Right hindlimb (tissue), 1 donor: ENCODE data around the gene ARHGAP5.

Experiments used
- DNase-seq: peaks from one replicate; pipeline ENCODE4 v3.0.0-alpha.2; 2018

ARHGAP5 gene

DNA sequence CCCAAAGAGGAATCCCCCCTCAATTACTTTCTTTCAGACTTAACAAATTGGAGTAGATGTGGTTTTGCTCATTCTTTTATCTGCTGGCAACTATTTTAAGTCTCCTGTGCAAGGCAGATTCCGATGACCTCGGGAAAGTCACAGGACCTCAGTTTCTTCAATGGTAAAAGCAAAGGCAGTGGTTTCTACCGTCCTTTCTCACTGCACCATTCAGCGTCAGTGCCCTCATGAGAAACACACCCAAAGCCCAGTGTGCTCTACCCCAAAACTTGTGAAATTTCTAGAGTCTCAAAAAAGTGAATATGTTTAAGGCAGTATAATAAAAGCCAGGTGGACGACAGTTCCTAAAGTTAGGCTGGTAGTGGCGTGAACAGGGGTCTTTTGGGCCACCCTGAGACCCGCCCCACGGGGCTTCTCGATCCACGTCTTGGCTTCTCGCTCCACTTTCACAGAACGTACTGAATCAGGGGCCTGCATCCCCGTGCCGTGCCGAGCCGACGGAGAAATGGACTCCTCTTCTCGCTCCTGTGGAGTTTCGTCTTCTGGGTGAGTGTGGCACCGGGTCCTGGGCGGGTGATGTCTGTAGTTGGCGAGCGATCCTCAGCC lies 1.3 kb upstream of the ARHGAP5 start:
- DNase-seq, result no peak

DNA sequence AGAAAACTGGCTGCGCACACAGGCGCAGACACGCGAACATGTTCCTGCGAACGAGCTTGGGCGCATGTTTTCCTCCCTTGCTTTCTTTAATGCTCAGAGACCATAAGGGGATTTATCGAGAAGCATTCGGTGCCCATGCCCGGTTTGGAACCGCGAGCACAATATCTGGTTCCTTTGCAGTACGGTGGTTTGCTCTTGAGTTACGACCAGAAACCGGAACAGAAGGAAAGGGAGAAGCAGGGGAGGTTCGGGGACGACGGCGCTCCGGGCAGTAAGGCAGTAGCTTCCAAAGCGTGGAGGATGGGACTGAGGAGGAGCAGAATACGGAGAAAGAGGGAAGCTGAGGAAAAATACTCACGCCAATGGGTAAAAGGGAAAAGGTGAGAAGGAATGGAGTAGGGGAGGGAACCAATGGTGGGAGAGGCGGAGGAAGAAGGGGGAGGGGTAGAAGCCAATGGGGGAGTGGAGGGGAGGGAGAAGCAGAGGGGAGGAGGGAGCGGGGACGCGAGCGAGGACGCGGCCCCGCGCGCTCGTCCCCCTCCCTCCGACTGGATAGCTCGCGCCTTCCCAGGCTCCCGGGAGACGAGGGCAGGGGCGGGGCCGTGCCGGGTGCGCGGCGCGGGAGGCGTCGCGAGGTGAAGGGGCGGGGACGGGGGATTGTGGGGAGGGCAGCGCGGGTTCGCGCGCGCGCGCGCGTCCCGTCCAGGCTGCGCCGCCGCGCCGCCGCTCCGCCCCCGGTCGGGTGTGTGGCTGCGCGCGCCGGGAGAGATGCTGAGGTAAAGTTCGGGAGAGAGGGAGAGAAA lies 625 bp upstream of the ARHGAP5 start:
- peak; percentile 98 for DNase-seq

DNA sequence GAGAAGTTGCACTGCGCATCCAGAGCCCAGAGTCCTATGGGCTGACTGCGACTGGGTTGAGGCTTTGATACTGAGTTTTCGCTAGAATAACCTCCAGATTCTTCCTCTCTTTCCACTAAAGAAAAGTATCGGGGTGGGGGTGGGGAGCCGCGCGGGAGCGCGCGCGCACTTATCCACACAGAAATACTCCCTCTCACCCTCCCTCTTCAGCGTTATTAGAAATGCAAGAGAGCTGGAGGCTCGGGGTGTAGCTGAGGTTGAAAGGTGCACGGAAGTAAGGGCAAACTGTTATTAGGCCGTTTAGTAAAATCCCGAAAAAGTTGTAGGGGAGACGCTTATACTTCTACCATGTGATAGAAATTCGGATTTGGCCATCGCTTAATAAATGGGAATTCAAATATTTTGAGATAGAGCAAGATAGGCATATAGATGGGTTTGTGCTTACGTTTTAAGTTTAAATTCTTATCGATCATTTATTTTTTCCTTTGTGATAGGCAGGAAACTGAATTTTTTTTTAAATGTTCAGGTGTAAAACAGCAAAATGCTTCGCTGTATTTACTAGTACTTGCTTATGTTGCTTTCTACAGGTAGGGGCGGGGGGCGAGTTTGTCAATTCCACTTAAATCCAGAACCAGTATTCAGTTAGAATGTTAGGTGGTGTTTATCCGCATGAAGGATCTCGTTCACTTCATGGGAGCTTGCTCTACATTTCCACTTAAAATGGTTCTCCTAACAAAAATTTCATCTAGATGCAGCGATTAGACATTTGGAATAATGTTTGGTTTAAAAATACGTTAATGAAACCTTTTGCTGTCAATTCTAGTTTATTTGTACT lies 1.1 kb downstream of the ARHGAP5 start:
- DNase-seq, result peak; percentile 75

DNA sequence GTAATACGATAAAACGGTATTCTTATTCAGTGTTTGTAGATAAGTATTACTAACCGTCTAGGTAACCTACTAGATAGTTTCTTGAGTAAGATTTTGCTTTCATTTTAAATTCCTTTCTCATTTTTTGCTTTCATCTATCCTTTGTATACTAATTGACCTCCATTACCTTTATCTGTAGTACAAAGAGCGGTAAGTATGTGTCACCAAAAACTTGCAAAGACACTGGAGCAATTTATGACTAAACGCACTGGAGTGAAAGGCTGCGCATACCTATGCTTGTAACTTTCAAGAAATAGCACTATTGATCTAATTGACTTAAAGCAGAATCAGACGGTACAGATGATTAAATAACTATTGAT lies 1.7 kb downstream of the ARHGAP5 start:
- no peak for DNase-seq

DNA sequence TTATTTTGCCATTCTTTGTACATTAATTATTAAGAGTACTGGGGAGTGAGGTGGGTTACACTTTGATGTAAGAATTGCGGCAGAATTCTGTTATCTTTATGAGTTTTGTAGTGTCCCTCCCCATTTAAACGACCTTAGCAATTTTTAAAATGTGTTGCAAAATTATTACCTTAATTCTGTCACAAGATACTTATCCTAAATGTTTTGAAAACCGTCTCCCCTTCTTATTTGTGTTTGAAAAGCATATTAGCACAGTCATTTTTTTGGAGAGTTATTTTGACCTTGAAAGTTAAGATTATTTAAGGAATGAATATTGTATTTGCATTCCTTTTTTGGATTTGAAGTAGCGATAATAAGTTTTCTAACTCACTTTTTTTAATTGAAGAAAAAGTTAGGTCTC lies 2.2 kb downstream of the ARHGAP5 start:
- no peak for DNase-seq

DNA sequence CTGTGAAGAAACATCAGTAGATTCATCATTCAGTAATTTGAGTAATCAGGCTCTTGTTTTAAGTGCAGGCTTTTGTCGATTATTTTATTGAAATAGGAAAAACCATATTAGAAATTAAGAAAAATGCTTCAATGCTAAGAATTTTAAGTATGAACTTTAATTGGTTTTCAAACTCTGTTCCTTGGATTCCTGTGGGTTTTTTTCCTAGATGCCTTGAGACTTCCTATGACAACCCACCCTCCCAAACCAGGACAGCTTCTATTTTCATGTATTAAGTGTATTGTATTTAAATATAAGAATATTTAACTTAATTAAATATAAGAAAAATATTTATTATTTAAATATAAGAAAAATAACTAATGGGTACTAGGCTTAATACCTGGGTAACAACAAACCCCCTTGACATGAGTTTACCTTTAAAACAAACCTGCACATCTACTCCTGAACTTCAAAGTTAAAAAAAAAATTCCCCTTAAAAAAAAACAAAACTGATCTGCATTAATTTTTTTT lies 3.0 kb downstream of the ARHGAP5 start:
- no peak for DNase-seq

DNA sequence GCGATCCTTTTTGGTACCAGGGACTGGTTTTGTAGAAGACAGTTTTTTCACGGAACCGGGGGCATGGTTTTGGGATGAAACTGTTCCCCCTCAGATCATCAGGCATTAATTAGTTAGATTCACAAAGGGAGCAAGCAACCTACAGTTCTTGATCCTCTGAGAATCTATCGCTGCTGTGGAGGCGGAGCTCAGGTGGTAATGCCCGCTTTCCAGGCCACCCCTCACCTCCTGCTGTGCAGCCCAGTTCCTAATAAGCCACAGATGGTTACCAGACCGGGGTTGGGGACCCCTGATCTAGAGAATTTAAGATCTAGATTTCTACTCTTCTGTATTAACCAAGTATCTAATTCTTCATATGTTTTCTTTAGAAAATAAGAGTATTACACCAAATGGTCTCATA lies 4.8 kb downstream of the ARHGAP5 start:
- no peak for DNase-seq

DNA sequence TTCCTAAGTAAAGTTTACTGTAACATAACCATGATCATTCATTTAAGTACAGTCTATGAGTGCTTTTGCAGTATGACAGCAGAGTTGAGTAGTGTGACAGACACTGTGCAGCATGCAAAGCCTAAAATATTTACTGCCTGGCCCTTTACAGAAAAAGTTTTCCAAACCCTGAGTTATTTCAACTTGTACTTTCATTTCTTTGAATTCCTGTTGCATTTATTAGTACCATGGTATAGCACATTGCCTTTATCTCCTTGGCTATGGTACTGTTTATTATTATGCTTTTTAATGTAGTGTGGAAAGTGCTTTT lies 6.2 kb downstream of the ARHGAP5 start:
- no peak for DNase-seq

DNA sequence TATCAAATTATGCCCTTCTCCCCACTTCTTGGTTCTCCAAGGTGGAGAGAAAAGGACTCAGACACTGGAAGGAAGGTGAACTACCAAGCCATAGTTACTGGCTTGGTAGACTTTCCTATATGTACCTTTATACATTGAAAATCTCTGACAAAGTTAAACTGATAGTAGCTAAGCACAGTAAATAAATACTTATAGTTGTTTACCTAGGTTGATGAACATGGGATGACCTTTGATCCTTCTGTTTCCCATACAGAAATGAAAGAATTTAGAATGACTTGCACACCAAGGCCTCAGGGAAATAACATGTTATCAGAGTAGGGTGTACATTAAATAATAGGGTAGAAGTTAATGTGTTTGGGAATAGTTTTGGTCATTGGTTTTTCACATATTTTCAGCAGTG lies 6.7 kb downstream of the ARHGAP5 start:
- no peak for DNase-seq

DNA sequence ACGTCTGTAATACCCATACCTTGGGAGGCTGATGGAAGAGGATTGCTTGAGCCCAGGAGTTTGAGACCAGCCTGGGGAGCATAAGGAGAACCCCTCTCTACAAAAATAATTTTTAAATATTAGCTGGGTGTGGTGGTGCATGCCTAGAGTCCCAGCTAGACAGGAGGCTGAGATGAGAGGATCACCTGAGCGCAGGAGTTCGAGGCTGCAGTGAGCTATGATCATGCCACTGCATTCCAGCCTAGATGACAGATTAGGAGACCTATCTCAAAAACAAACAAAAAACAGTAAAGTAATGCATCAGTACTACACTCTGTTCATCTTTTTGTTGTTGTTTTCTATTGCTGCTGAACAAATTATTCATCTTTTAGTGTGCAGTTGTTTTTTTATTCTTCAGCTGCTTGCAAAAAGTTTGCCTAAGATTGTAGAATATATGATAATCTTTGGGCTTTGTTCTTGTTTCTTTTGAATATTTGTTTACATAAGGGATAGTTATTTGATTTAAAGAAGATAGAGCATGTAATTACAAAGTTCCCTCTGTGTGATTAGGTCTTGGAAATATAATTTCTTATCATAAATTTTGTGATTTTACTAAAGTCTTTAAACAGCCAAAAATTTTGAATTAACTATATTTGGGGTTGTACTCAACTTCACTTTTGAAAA lies 8.2 kb downstream of the ARHGAP5 start:
- DNase-seq, result no peak

DNA sequence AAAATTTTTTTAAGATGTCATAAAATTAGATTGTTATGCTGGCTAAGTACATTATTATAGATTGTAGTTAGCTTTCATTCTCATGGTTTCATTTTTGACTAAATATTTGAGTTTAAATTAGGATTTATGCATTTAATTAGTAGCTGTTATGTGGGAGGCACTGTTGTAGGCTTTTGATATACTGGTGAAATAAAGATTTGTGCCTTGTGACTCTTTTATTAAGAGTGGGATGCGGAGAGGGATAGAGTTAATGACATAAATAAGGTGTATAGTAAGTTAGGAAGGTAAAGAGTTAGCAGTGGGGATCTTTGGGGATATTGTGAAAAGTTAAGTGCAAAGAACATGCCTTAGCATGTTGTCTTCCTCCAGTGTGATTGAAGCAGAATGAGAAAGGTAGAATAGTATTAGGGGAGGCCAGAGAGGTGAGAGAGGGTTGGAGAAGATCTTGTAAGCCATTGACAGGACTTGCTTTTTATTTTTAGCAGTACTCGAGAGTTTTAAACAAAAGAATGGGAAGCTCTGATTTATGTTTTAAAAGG lies 8.8 kb downstream of the ARHGAP5 start:
- DNase-seq, result no peak

DNA sequence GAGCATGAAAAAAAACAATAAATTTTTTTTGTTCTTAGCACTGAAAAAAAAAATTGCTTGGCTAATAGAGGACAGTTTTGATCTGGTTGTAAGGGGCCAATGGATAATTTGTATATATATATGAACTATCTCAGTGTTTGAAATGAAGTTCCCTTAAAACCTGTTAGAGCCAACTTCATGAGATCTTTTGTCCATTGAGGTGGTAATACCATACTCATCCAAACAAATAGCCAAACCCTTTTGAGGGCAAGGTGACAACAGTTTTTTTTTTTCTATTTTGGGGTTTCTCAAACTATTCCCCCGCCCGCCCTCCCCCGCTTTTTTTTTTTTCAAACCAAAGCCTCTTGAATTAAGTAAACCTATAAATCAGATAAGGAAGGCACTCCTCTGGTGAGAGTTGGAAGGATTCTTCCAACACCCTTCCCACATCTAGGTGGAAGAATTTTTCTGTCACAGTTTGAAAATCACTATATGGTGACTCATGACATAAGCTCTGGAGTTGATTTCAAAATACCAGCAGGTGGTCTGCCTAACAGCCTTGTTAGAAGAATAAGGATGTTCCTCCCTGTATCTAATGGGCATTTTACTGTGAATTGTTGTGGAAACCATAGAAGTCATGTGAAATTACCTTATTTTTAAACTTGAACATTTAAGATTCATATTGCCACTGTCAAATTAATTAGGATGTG lies 10.2 kb downstream of the ARHGAP5 start:
- DNase-seq, result no peak

DNA sequence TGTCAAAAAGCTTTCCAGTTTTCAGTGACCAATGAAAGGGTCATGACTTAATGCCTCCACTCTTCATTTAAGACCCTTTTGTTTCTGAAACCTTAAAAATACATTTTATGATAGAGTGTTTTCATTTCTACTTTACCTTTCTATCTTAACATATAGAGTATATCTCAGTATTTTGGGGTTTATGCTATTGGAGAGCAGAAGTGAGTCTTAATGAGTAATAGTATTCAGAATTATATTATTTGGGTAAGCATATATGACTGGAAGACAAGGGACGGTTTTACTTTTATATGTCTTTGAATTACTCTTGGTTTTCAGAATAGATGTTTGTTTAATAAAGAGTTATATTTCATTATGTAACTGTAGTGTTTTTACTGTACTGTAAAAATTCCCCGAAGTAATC lies 10.8 kb downstream of the ARHGAP5 start:
- no peak for DNase-seq

DNA sequence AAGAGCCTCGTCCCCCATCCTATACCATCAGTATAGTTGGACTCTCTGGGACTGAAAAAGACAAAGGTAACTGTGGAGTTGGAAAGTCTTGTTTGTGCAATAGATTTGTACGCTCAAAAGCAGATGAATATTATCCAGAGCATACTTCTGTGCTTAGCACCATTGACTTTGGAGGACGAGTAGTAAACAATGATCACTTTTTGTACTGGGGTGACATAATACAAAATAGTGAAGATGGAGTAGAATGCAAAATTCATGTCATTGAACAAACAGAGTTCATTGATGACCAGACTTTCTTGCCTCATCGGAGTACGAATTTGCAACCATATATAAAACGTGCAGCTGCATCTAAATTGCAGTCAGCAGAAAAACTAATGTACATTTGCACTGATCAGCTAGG lies 13.6 kb downstream of the ARHGAP5 start:
- no peak for DNase-seq

DNA sequence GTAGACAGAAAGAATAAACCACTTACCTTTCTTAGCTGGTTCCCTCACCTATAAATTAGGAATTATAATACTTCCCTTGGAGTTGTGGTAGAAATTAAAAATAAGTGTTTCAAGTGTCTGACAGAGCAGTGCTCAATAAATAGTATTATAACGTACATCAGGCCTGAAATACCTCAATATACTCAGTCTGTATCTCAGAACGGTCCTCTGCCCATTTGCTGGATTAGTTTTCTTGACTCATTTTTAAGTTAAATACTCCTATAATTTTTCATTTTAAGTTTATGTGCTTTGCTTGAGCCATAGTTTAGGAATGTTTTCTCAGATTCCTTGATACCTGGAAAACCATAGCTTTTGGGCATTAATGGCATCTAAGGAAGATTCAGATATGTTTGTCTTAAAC lies 22.4 kb downstream of the ARHGAP5 start:
- no peak for DNase-seq

DNA sequence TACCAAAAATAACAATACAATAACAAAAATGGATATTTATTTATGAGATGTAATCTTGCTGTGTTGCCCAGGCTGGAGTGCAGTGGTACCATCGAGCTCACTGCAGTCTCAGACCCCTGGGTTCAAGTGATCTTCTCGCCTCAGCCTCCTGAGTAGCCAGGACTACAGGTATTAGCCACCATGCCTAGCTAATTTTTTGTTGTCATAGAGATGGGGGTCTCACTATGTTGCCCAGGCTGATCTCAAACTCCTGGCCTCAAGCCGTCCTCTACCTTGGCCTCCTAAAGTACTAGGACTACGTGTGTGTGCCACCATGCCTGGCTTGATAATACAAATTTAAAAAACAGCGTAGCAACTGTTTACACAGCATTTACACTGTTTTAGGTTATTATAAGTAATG lies 23.1 kb downstream of the ARHGAP5 start:
- no peak for DNase-seq

DNA sequence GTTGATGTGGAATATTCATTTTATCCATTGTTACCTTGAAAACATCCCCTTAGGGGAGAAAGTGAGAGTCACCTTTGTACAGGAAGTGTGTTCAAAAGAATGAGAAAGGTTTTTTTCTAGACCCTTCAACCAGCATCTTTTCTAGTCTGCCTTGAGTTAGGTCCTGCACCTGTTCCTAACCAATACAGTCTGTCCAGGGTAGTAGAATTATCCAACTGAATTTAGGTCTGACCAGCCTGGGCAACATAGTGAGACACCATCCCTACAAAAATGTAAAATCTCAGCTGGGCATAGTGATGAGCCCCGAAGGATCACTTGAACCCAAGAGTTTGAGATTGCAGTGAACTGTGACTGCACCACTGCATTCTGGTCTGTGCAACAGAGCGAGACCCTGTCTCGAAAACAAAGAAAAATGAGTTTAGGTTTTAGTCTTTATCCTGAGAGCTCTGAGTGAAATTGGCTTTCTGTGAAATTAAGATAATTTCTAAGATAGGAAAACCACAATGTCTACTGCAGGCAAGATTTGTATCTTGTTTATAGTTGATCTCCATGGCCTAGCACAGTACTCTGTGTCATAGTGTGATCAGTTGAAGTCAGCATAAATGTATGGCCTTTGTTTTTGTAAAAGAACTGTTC lies 25.2 kb downstream of the ARHGAP5 start:
- DNase-seq, result no peak

DNA sequence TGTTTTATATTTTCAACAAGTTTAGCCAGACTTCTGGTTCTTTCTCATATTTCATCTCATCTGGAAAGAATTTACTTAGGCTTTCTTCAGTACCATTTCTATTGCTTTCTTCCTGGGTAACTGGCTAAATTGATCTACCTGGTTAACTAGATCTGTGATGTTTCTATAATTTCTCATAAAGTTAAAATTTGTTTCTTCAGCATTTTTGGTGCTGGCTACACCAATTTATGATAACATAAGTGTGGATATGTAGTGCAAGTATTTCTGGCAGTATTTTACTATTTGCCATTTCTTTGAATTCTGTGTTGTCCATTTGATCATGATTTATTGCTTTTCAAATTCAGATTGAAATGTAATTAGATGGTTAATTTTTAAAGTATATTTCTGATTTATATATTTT lies 25.9 kb downstream of the ARHGAP5 start:
- no peak for DNase-seq

DNA sequence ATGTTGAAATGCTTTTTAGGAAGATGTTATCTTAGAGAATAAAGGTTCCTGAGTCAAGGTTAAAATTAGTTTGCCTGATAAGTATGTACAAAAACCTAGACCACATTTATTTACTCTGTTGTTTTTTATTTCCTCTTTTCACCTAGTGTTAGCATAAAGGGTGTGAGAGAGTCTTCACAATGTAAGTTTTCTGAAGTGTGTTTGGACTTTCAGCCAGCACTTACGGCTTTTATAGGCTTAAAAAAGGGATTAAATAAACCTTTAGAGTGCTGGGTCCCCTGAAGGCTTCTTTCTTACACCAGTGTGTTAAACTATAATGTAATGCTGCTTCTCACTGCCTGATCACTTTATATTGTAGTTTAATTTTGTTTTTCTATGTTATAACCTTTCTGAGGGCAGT lies 27.2 kb downstream of the ARHGAP5 start:
- DNase-seq, result no peak

DNA sequence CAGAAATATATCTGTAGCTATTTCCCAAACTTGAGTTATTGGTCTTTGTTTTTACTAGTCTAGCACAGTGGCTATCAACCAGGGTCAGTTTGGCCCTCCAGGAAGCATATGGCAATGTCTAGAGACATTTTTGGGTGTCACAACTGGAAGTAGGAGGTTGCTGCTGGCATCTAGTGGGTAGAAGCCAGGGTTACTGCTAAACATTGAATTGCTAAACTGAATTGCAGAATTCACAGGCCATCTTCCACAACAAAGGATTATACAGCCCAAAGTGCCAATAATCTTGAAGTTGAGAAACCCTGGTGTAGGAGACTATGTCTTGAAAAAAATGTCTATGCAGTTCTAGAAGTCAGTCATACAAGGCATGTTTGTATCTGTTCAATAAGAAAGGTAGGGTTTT lies 27.7 kb downstream of the ARHGAP5 start:
- no peak for DNase-seq

DNA sequence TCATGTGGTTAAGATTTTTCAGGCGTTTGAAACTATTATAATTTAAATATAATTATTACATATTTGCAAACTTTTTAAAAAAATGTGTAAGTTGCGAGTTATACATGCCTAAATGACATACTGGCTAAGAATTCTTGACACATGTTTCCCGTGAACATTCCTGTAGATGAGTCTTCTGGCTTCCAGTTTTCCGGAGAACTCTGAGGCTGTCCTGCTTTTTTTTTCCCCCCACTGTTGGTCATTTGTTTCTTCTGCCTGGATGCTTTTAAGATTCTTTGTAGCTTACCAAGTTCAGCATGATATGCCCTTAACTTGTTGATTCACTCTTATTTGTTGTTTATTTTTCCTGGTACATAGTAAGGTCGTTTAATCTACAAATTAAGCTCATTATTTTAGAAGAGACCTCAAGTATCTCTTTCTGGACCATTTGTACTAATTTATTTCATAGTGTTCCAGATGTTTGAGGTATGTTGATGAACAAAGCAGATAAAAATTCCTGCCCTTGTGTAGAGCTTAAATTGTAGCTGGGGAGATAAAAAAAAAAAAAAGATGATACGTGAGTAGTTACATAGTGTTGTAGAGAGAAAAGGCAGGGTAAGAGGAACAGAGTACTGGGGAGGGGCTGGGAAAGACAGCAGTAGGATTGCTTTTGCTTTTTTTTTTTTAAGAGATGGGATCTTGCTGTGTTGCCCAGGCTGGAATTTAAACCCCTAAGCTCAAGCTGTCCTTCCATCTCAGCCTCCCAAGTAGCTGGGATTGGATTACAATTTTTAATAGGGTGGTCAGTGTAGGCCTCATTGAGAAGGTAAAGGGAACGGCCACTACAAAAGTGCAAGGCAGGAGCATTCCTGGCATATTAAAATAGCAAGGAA lies 32.8 kb downstream of the ARHGAP5 start:
- DNase-seq, result no peak
